GM21526 (cell line): Measurements from ENCODE around the gene PLD4.

Source experiments
- ATAC-seq: cut with Tn5 transposase; IDR thresholded peaks from one replicate; pipeline ENCODE4 v1.9.1; 2021; ENCODE audit warnings: moderate library complexity; ENCODE audit not compliant: unreplicated experiment, low FRiP score

Gene PLD4

GRCh38 chr14:104953896-104954656, 29.4 kb downstream of the PLD4 start:
- no peak for ATAC-seq

GRCh38 chr14:104954746-104955395, 30.2 kb downstream of the PLD4 start:
- ATAC-seq = no peak

DNA sequence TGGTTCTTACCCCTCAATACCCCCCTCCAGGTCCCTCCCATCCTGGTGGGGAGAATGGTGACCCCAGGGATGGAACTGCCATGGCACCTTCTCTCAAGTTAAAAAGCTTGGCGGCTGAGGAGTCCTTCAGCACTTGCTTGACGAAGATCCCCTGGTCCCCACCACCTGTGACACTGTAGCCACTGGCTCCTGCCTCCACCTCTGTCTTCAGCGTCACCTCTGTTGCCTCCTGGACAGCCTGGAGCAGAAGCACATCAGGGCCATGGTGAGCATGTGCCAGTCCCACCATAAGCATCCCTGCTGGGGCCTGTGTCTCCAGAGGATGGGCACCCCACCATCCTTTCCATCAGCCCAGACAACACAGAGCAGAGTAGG, 30.7 kb downstream of the PLD4 start:
- no peak for ATAC-seq

- ATAC-seq = no peak
Observed at GRCh38 chr14:104956290-104956890, 31.7 kb downstream of the PLD4 start.

- no peak for ATAC-seq
Observed at GRCh38 chr14:104957146-104958113, 32.8 kb downstream of the PLD4 start.

GRCh38 chr14:104964546-104964945, 39.9 kb downstream of the PLD4 start:
- no peak for ATAC-seq

DNA sequence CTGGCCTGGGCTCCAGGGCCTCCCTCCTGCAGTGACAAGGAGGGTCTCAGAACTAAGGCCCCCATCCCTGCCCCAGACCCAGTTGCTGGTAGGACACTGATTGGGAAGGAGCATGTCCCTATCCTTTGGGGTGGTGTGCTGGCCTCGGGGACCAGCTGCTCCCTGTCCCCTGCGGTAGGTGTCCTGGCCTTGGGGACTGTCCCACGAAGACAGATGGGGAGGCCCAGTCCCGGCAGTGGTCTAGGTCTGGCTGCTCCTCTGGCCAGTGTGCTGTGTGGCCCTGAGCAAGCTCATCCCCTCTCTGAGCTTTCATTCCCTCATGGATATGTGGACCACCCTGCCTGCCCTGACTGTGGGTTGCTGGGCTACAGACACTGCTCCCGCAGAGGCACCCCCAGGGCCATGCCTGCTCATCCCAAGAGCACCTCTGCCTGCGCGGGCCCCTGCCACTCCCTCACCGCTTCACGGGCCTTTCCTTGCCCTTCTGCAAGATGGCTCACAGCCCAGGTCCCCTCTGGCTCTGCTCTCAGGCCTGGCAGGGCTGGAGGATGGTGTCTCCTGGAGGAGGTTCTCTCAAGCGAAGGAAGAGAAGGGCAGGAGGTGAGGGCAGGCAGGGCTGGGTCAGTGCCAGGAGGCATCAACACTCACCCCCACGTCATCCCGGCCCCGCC, 41.0 kb downstream of the PLD4 start:
- no peak for ATAC-seq

- no peak for ATAC-seq
Observed at GRCh38 chr14:104966261-104966865, 41.7 kb downstream of the PLD4 start.

DNA sequence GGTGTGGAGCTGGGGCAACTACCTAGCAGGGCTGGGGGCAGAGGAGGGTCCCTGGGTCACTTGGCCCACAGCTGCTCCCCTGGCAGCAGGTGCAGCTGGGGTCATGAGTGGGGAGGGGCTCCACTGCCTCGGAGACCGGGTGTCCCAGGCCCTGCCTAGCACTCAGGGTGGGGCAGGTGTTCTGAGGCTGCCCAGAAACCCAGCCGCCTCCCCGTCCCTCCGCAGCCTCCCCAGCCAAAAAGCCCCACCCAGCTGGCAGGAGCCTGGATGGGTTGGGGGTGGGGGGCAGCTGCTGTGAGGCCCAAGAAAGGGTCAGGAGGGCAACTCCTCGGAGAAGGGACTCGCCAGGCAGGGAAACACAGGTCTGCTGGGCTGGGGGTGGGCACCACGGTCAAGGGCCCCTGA, 42.3 kb downstream of the PLD4 start:
- ATAC-seq = no peak

GRCh38 chr14:104967386-104968152, 42.9 kb downstream of the PLD4 start:
- ATAC-seq = no peak

GRCh38 chr14:104968153-104968527, 43.5 kb downstream of the PLD4 start:
- no peak for ATAC-seq

DNA sequence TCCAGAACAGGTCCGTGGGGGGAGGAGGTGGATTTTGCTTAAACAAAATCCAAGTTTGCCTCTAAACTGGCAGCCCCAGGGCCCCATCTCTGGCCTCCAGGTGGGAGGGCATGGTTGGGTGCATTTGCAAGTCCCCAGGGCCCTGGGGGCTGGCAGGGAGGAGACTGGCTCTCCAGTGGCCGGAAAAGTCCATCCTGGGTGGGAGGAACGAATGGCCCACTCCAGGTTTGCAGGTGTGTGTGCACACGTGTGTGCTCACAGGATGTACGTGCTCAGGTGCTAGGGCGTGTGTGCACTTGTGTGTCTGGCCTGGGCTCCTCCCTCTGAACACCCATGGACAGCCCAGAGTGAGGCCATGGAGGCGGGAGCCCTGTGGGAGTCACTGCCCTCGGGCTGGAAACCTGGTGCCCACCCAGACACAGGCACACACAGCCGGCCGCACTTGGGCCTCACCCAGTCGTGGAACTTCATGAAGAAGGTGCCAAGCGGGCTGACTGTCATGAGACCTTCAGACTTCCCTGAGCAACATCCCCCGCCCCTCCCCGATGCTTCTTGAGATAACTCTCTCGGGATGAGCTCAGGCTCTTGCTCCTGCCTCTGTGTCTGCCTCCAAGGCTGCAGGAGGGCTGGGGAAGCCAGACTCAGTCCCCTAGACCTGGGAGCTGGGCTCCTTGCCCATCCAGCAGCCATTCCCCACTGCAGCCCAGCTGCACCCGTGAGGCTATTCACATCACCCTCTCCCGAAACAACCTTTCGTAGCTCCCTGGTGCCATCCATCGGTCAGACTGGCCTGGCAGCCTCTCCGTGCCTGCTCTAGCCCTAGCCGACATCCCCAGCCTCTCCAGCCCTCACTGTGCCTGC, 44.1 kb downstream of the PLD4 start:
- ATAC-seq = no peak

GRCh38 chr14:104969741-104970230, 45.1 kb downstream of the PLD4 start:
- no peak for ATAC-seq

DNA sequence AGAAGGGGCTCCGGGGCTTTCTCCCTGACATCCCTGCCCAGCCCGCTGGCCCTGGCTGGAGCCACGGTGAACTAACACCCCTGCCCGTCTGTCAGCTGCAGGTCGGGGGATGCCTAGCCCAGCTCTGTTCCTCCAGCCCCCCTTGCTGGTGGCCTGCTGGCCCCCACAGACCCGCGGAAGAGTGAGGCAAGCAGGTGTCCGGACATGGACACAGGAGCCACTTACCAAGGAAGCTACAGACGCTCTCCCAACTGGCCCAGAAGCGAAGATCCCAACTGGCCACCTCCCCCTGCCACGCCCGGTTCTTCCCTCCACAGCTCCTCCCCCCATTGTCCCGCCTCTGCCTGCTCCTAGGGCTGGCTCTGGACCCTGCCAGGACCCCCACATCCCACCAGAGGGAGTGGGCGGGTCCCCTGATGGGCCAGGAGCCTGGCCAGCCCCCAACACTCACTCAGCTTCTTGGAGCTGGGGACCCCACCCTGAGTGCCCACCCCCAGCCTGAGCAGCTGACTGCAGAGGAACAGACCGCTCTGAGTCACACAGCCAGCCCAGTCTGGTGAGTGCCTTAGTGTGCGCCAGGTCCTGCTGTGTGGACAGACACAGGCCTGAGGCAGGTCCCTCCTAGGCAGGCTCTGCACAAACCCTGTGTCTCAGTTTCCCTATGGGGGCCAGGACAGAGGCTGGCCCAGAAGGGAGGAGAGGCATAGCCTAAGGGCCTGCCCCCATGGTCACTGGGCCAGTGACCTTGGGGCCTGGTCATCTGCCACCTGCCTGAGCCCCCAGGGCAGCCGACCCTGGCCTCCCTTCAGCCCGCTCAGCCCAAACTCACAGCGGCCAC, 45.8 kb downstream of the PLD4 start:
- ATAC-seq = no peak

DNA sequence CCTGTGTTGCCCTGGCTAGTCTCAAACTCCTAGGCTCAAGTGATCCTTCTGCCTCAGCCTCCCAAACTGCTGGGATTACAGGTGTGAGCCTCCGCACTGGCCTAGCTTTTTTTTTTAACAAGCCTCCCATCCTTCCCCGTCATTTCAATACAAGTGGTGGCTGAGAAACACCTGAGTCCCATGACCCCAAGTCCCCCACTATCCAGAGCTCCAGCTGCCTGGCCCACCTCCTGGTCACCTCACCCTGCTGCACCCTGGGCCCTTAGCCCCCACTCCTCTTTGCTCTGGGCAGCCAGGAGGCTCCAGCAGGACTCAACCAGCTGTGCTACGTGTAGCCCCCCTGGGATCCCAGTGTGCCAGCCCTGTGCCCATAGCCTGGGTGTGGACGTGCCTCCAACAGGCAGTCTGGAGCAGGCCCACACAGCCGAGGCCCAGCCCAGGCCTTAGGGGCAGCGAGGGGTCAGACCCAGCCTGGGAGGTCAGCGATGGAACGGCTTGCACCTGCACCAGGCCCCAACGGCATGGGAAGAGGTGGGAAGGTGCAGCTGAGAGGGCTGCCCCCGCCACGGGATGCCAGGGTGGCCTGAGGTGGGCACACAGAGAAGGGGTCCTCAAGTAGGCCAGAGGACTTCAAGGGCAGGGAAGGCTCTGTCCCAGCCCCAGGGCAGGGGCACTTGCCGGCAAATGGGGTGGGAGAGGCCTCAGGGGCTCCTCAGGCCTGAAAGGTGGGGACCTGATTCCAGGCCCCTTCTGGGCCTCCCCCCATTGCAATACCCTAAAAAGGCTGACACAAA, 47.0 kb downstream of the PLD4 start:
- ATAC-seq = no peak
